Stimulated activated CD4-positive, alpha-beta T cell treated with anti-CD3 and anti-CD28 coated beads, Interleukin-2, amount 100 ng/mL, for 48 hours (primary cell): Measurements from ENCODE around the gene ZNF598.
"Not testable (repeated sequence)": the region's sequence is repeated elsewhere in the genome, so short reads cannot be mapped to it uniquely, and the experiment has no call there.

Experiments used
- DNase-seq, 2 donors: peaks; one replicate each; pipeline ENCODE4 v3.0.0-alpha.2; 2020

Gene ZNF598

GRCh38 chr16:2027024-2028010 is 17.7 kb upstream of the ZNF598 start:
- no peak for DNase-seq

- no peak for DNase-seq
Measured at GRCh38 chr16:2026461-2027023, 16.9 kb upstream of the ZNF598 start, which contains the start of gene NHERF2. NHERF2 (plus strand) TSS chr16:2026902; CDS start chr16:2027006, 104 bp downstream.

- no peak for DNase-seq
Measured at GRCh38 chr16:2025878-2026460, 16.3 kb upstream of the ZNF598 start.

GRCh38 chr16:2025251-2025650 is 15.6 kb upstream of the ZNF598 start:
- DNase-seq = no peak

GRCh38 chr16:2024032-2024420 is 14.4 kb upstream of the ZNF598 start:
- no peak for DNase-seq

GRCh38 chr16:2023092-2024031 is 13.7 kb upstream of the ZNF598 start:
- peak; percentile 99 to 100 for DNase-seq

GRCh38 chr16:2022723-2023091 is 13.1 kb upstream of the ZNF598 start:
- DNase-seq = no peak

- DNase-seq = no peak
Measured at GRCh38 chr16:2019921-2020831, 10.6 kb upstream of the ZNF598 start.

- no peak for DNase-seq
Measured at GRCh38 chr16:2019518-2019920, 9.9 kb upstream of the ZNF598 start, which contains the start of gene NPW. NPW (plus strand) TSS chr16:2019785.

GRCh38 chr16:2016407-2016922 is 6.8 kb upstream of the ZNF598 start:
- DNase-seq = no peak

- DNase-seq = no peak
Measured at GRCh38 chr16:2015947-2016208, 6.3 kb upstream of the ZNF598 start.

GRCh38 chr16:2015117-2015946 is 5.7 kb upstream of the ZNF598 start:
- DNase-seq = no peak

- DNase-seq = no peak
Measured at GRCh38 chr16:2013527-2013926, 3.9 kb upstream of the ZNF598 start.

GRCh38 chr16:2011726-2012125 is 2.1 kb upstream of the ZNF598 start:
- DNase-seq = not testable (repeated sequence)

GRCh38 chr16:2009164-2009711 is 383 bp downstream of the ZNF598 start:
- no peak for DNase-seq

- DNase-seq = no peak
Measured at GRCh38 chr16:2008631-2009163, 924 bp downstream of the ZNF598 start.

- DNase-seq = no peak
Measured at GRCh38 chr16:2008009-2008526, 1.6 kb downstream of the ZNF598 start.

GRCh38 chr16:2007081-2007836 is 2.4 kb downstream of the ZNF598 start:
- DNase-seq = no peak

GRCh38 chr16:2006317-2006716 is 3.3 kb downstream of the ZNF598 start:
- DNase-seq = no peak
